GM23248 (cell line): ENCODE data around the gene UBXN11. TPM values are rescaled to one million over a fixed set of nuclear protein-coding genes. Genes with fewer than 3 reads are reported as not detected.
"Not testable (repeated sequence)": the region's sequence is repeated elsewhere in the genome, so short reads cannot be mapped to it uniquely, and the experiment has no call there.

Experiments
- DNase-seq: peaks from one replicate; pipeline ENCODE4 v3.0.0-alpha.2; 2015
- H2AFZ ChIP-seq: fragments of 200-600 bp; sonication (generic); 2 replicates; pipeline ENCODE4 v1.6.1; 2016; ENCODE audit warnings: antibody characterized with exemption
- H3F3A ChIP-seq: fragments of 200-600 bp; sonication (generic); 2 replicates; pipeline ENCODE4 v1.6.1; 2016; ENCODE audit warnings: mild to moderate bottlenecking, antibody characterized with exemption, mixed run types; ENCODE audit not compliant: insufficient read depth
- H3K27ac ChIP-seq: fragments of 200-600 bp; sonication (generic); 2 replicates; pipeline ENCODE4 v1.5.1; 2016; ENCODE audit warnings: mild to moderate bottlenecking
- H3K27me3 ChIP-seq: fragments of 200-600 bp; sonication (generic); replicated peaks from 2 replicates; pipeline ENCODE4 v1.6.1; 2016; ENCODE audit warnings: mild to moderate bottlenecking; ENCODE audit not compliant: insufficient read depth
- H3K36me3 ChIP-seq: fragments of 200-600 bp; sonication (generic); 2 replicates; pipeline ENCODE4 v1.6.1; 2016; ENCODE audit warnings: low read depth, mild to moderate bottlenecking
- H3K4me1 ChIP-seq: fragments of 200-600 bp; sonication (generic); 2 replicates; pipeline ENCODE4 v1.6.1; 2016; ENCODE audit warnings: mild to moderate bottlenecking; ENCODE audit not compliant: insufficient read depth
- H3K4me2 ChIP-seq: fragments of 200-600 bp; sonication (generic); one replicate; pipeline ENCODE4 v1.6.1; 2016; ENCODE audit warnings: mild to moderate bottlenecking; ENCODE audit not compliant: unreplicated experiment
- H3K4me3 ChIP-seq: fragments of 200-600 bp; sonication (generic); 2 replicates; pipeline ENCODE4 v1.5.1; 2016; ENCODE audit warnings: mild to moderate bottlenecking
- H3K79me2 ChIP-seq: fragments of 200-600 bp; sonication (generic); 2 replicates; pipeline ENCODE4 v1.6.1; 2016; ENCODE audit warnings: mild to moderate bottlenecking; ENCODE audit not compliant: insufficient read depth
- H3K9ac ChIP-seq: fragments of 200-600 bp; sonication (generic); 2 replicates; pipeline ENCODE4 v1.6.1; 2016; ENCODE audit warnings: mild to moderate bottlenecking
- H3K9me2 ChIP-seq: fragments of 200-600 bp; sonication (generic); 2 replicates; pipeline ENCODE4 v1.6.1; 2016; ENCODE audit warnings: mixed run types, mild to moderate bottlenecking, moderate library complexity; ENCODE audit not compliant: insufficient read depth
- H3K9me3 ChIP-seq: fragments of 200-600 bp; sonication (generic); one replicate; pipeline ENCODE4 v1.6.1; 2017; ENCODE audit warnings: low read depth
- H4K20me1 ChIP-seq: fragments of 200-600 bp; sonication (generic); 2 replicates; pipeline ENCODE4 v1.6.0; 2016; ENCODE audit not compliant: insufficient read depth
- EZH2 ChIP-seq: fragments of 200-600 bp; sonication (generic); IDR thresholded peaks from 2 replicates; pipeline ENCODE4 v1.6.1; 2018; ENCODE audit warnings: antibody characterized with exemption, mild to moderate bottlenecking; ENCODE audit not compliant: insufficient read depth, poor library complexity, severe bottlenecking
- EZH2phosphoT487 ChIP-seq: fragments of 200-600 bp; sonication (generic); IDR thresholded peaks from 2 replicates; pipeline ENCODE4 v1.6.1; 2018; ENCODE audit warnings: antibody characterized with exemption, moderate library complexity, mild to moderate bottlenecking, low read depth; ENCODE audit not compliant: insufficient read depth
- WGBS, 2 experiments: methylation state at CpG; one replicate each; pipeline ENCODE4 v1.1.6; 2015 to 2017; ENCODE audit warnings: low lambda C conversion rate in 2 of 2, low coverage in 1 of 2; ENCODE audit errors: missing lambda C conversion rate in 2 of 2; 5-methylcytosine and 5-hydroxymethylcytosine counted together
- in situ Hi-C: fragments of 300-500 bp; cut with MboI; formaldehyde crosslinking; loops from 2 replicates; pipeline ENCODE4 v1.15.0; 2020
- polyA plus RNA-seq: library from polyadenylated mRNA; unstranded; fragments of >200 nt; fragmentation: Nextera tagmentation; extraction: Ambion mirVana; gene quantifications from 2 replicates; pipeline ENCODE4 v1.2.1, GENCODE V29; 2016
- total RNA-seq: library from RNA; depleted of rRNA; stranded (reverse); fragments of >200 nt; shearing (Covaris generic); gene quantifications from 2 replicates; pipeline ENCODE4 v1.2.3, GENCODE V29; 2014

Gene UBXN11
- total and polyA plus RNA-seq, 2 experiments from 2014 or later, result 5.8 to 12.7 TPM

GRCh38 chr1:26337625-26338024, 31.2 kb upstream of the UBXN11 start:
- H3K27me3 ChIP-seq, result peaks cover 9% of the 10 kb centered on the region
- WGBS, 2 experiments, result 71 to 75% methylated on average over 4 of the region's 4 CpGs

GRCh38 chr1:26337206-26337535, 30.7 kb upstream of the UBXN11 start:
- TF ChIP-seq EZH2 (no peak), EZH2phosphoT487 (no peak)
- Histone ChIP-seq H3K27ac (no peak overlapping the region), H3K4me3 (no peak overlapping the region), H3K9ac (no peak overlapping the region), H3K9me3 (no peaks in the 10 kb centered on the region), H2AFZ (no peak overlapping the region), H3K27me3 (peaks cover 9% of the 10 kb centered on the region), H3K36me3 (no peaks in the 10 kb centered on the region), H3K79me2 (no peaks in the 10 kb centered on the region), H3K9me2 (no peaks in the 10 kb centered on the region), H3F3A (no peaks in the 10 kb centered on the region), H3K4me1 (0 out of 2 replicates have a peak, but pooled peaks cover 4% of the 10 kb centered on the region), H4K20me1 (no peaks in the 10 kb centered on the region), H3K4me2 (no peak overlapping the region)
- in situ Hi-C loops, result no loop called here
- no peak for DNase-seq
- 80 to 83% methylated on average over 7 of the region's 7 CpGs for WGBS, 2 experiments

More at GRCh38 chr1:26337625-26338024, 31.2 kb upstream of the UBXN11 start:
- no peak overlapping the region for H3K27ac ChIP-seq
- H3K9me2 ChIP-seq, result no peaks in the 10 kb centered on the region
- no peak overlapping the region for H3K9ac ChIP-seq
- no peak overlapping the region for H2AFZ ChIP-seq
- H3K4me2 ChIP-seq, result no peak overlapping the region
- no peaks in the 10 kb centered on the region for H3F3A ChIP-seq
- H3K79me2 ChIP-seq, result no peaks in the 10 kb centered on the region
- H3K4me1 ChIP-seq, result 0 out of 2 replicates have a peak, but pooled peaks cover 4% of the 10 kb centered on the region
- no peaks in the 10 kb centered on the region for H3K36me3 ChIP-seq
- H3K9me3 ChIP-seq, result no peaks in the 10 kb centered on the region
- no peak for DNase-seq
- in situ Hi-C loops, result no loop called here
- no peaks in the 10 kb centered on the region for H4K20me1 ChIP-seq
- TF ChIP-seq EZH2phosphoT487, result no peak
- TF ChIP-seq EZH2, result no peak
- no peak overlapping the region for H3K4me3 ChIP-seq

- no peak overlapping the region for H3K9ac ChIP-seq
- 15 to 22% methylated on average over 31 to 43 of the region's 52 CpGs for WGBS, 2 experiments
- H3K9me3 ChIP-seq, result no peaks in the 10 kb centered on the region
- H3F3A ChIP-seq, result no peaks in the 10 kb centered on the region
- H3K4me2 ChIP-seq, result peak overlapping the region; percentile 71
- no peaks in the 10 kb centered on the region for H3K9me2 ChIP-seq
- no peaks in the 10 kb centered on the region for H4K20me1 ChIP-seq
- peak overlapping the region; percentile 61 for H3K4me3 ChIP-seq
- H3K4me1 ChIP-seq, result 0 out of 2 replicates have a peak, but pooled peaks cover 4% of the 10 kb centered on the region
- TF ChIP-seq EZH2 (no peak), EZH2phosphoT487 (no peak)
- H2AFZ ChIP-seq, result peak overlapping the region; percentile 70
- in situ Hi-C loops, result no loop called here
- peaks cover 9% of the 10 kb centered on the region for H3K27me3 ChIP-seq
- H3K27ac ChIP-seq, result no peak overlapping the region
- H3K79me2 ChIP-seq, result no peaks in the 10 kb centered on the region
- H3K36me3 ChIP-seq, result no peaks in the 10 kb centered on the region
- DNase-seq, result peak; percentile 45
These were observed 30.2 kb upstream of the UBXN11 start for GRCh38 chr1:26336477-26337205.

GRCh38 chr1:26335774-26336476, 29.5 kb upstream of the UBXN11 start:
- H3K9ac ChIP-seq, result no peak overlapping the region
- H3K4me2 ChIP-seq, result peak overlapping the region; percentile 71

GRCh38 chr1:26333312-26333711, 26.9 kb upstream of the UBXN11 start:
- H3K79me2 ChIP-seq, H3K27ac ChIP-seq, H3K36me3 ChIP-seq, H3K4me3 ChIP-seq, DNase-seq, H3K9ac ChIP-seq, H3K4me2 ChIP-seq, H3K9me2 ChIP-seq, H3K9me3 ChIP-seq, H3K4me1 ChIP-seq, H4K20me1 ChIP-seq, H2AFZ ChIP-seq, in situ Hi-C loops, H3K27me3 ChIP-seq, H3F3A ChIP-seq: not testable (repeated sequence)
- 81 to 83% methylated on average over 8 of the region's 8 CpGs for WGBS, 2 experiments

More at GRCh38 chr1:26335774-26336476, 29.5 kb upstream of the UBXN11 start:
- no peak for DNase-seq
- no peaks in the 10 kb centered on the region for H3K9me3 ChIP-seq
- no peak for TF ChIP-seq EZH2
- no peak for TF ChIP-seq EZH2phosphoT487
- H3K9me2 ChIP-seq, result no peaks in the 10 kb centered on the region
- in situ Hi-C loops, result no loop called here
- no peaks in the 10 kb centered on the region for H4K20me1 ChIP-seq
- H3K4me3 ChIP-seq, result peak overlapping the region; percentile 61
- H3K36me3 ChIP-seq, result no peaks in the 10 kb centered on the region
- 6 to 7% methylated on average over 23 to 41 of the region's 41 CpGs for WGBS, 2 experiments
- H3F3A ChIP-seq, result no peaks in the 10 kb centered on the region
- H3K79me2 ChIP-seq, result no peaks in the 10 kb centered on the region
- H3K27me3 ChIP-seq, result peaks cover 9% of the 10 kb centered on the region
- H2AFZ ChIP-seq, result peak overlapping the region; percentile 70
- no peak overlapping the region for H3K27ac ChIP-seq
- 0 out of 2 replicates have a peak, but pooled peaks cover 8% of the 10 kb centered on the region for H3K4me1 ChIP-seq
